Tibial nerve (tissue), 3 donors: ENCODE measurements around the gene PRKAR1B.

Experiments
- CTCF ChIP-seq, 5 experiments: fragments of 200-600 bp in 3 of 5; fragments of 450-650 bp in 2 of 5; sonication (generic) in 3 of 5; IDR thresholded peaks; one replicate each; pipeline ENCODE4 v1.5.1; 2016 to 2019; ENCODE audit warnings: antibody characterized with exemption in 5 of 5, mild to moderate bottlenecking in 3 of 5, moderate library complexity in 2 of 5
- POLR2A ChIP-seq, 2 donors: fragments of 450-650 bp; IDR thresholded peaks; one replicate each; pipeline ENCODE4 v1.6.1; 2017; ENCODE audit warnings: antibody characterized with exemption in 2 of 2, mild to moderate bottlenecking in 2 of 2, moderate library complexity in 2 of 2

GRCh38 chr7:644381-645305, 82.4 kb downstream of the PRKAR1B start:
- TF ChIP-seq CTCF (IDR thresholded peaks at IDR 0.05) (no peak), POLR2A (IDR thresholded peaks at IDR 0.05) (no peak)
